CD4-positive, alpha-beta T cell treated with Interferon gamma for 1 hour (primary cell): Measurements from ENCODE around the gene LONP2.
"Not testable (repeated sequence)": the region's sequence is repeated elsewhere in the genome, so short reads cannot be mapped to it uniquely, and the experiment has no call there.

Experiments
- DNase-seq: peaks from one replicate; pipeline ENCODE4 v3.0.0-alpha.2; 2020

Gene LONP2

GRCh38 chr16:48402547-48402946 lies 158.4 kb downstream of the LONP2 start:
- DNase-seq: not testable (repeated sequence)

GRCh38 chr16:48405153-48405552 lies 161.1 kb downstream of the LONP2 start:
- no peak for DNase-seq

- DNase-seq: no peak
Observed at GRCh38 chr16:48405907-48406306, 161.8 kb downstream of the LONP2 start.
